MCF 10A (cell line): ENCODE measurements around the gene GRP. TPM values are rescaled to one million over a fixed set of nuclear protein-coding genes. Genes with fewer than 3 reads are reported as not detected.

ENCODE experiments used
- BruUV-seq: library from RNA; stranded (reverse); fragments of 400-500 nt; replicated peaks from 2 replicates; lab custom pipeline; 2021; lab: Mats Ljungman, UMichigan
- CTCF ChIA-PET: fragments of 300-600 bp; sonication (Branson Sonifier 250); formaldehyde crosslinking; extraction: SDS; loops from one replicate; lab custom pipeline; 2021; ENCODE audit warnings: antibody characterized with exemption, inconsistent platforms; lab: Yijun Ruan, JAX
- POLR2A ChIA-PET: fragments of 300-600, 350-650 bp; sonication (Branson Sonifier 250); formaldehyde crosslinking; extraction: SDS; loops from one replicate; lab custom pipeline; 2020; ENCODE audit warnings: antibody characterized with exemption, inconsistent platforms; lab: Yijun Ruan, JAX
- DNase-seq: peaks from one replicate; pipeline ENCODE4 v3.0.0-alpha.2; 2018; ENCODE audit not compliant: unreplicated experiment
- H3K27ac Mint-ChIP-seq: one replicate; pipeline ENCODE4 v1.8.0; 2022; ENCODE audit warnings: mild to moderate bottlenecking, low read depth, mixed read lengths; ENCODE audit not compliant: unreplicated experiment
- H3K27me3 Mint-ChIP-seq: one replicate; pipeline ENCODE4 v1.8.0; 2022; ENCODE audit warnings: mixed read lengths; ENCODE audit not compliant: insufficient read depth, unreplicated experiment
- H3K36me3 Mint-ChIP-seq: one replicate; pipeline ENCODE4 v1.8.0; 2022; ENCODE audit warnings: mild to moderate bottlenecking, moderate library complexity, mixed read lengths; ENCODE audit not compliant: insufficient read depth, unreplicated experiment
- H3K4me1 Mint-ChIP-seq: one replicate; pipeline ENCODE4 v1.8.0; 2022; ENCODE audit warnings: mixed read lengths; ENCODE audit not compliant: insufficient read depth, unreplicated experiment
- H3K4me3 Mint-ChIP-seq: one replicate; pipeline ENCODE4 v1.8.0; 2022; ENCODE audit warnings: mild to moderate bottlenecking, moderate library complexity, mixed read lengths; ENCODE audit not compliant: unreplicated experiment
- H3K9me3 Mint-ChIP-seq: one replicate; pipeline ENCODE4 v1.8.0; 2022; ENCODE audit warnings: mixed read lengths; ENCODE audit not compliant: unreplicated experiment
- CTCF ChIP-seq: fragments of 200-600 bp; IDR thresholded peaks from one replicate; pipeline ENCODE4 v1.8.0; 2022; ENCODE audit warnings: antibody characterized with exemption, mild to moderate bottlenecking; ENCODE audit not compliant: unreplicated experiment
- intact Hi-C: fragments of 100-400 bp; cut with micrococcal nuclease; formaldehyde crosslinking; loops from 2 replicates; pipeline ENCODE4 v1.14.1; 2022
- total RNA-seq: library from RNA; stranded (reverse); gene quantifications from 2 replicates; pipeline ENCODE4 v1.2.3, GENCODE V29; 2022

GRP gene
- total RNA-seq, 1 experiment from 2014 or later, result not detected

- no TSS peak for BruUV-seq
- Mint-ChIP-seq H3K27ac (no peak overlapping the region), H3K9me3 (no peaks in the 10 kb centered on the region), H3K4me1 (no peaks in the 10 kb centered on the region), H3K27me3 (peaks cover 54% of the 10 kb centered on the region), H3K36me3 (no peaks in the 10 kb centered on the region), H3K4me3 (no peak overlapping the region)
- DNase-seq, result no peak
- intact Hi-C loops, result no loop called here
- ChIA-PET CTCF (interaction anchor here (1.0 to 2.2 kb wide), 3 partner anchors 18 to 468 kb away, joined by 4 to 13 read pairs (median 6); no protein-coding TSS in a partner anchor), POLR2A (no interaction called here)
- no peak for TF ChIP-seq CTCF
Measured at GRCh38 chr18:59231877-59232276, 11.9 kb downstream of the GRP start.

GRCh38 chr18:59232309-59233016, 12.5 kb downstream of the GRP start:
- intact Hi-C loops, result no loop called here
- Mint-ChIP-seq H3K27ac (no peak overlapping the region), H3K36me3 (no peaks in the 10 kb centered on the region), H3K4me3 (no peak overlapping the region), H3K27me3 (peaks cover 53% of the 10 kb centered on the region), H3K9me3 (no peaks in the 10 kb centered on the region), H3K4me1 (no peaks in the 10 kb centered on the region)
- DNase-seq, result no peak
- ChIA-PET CTCF (interaction anchor here (1.0 to 1.1 kb wide), 2 partner anchors 17 to 468 kb away, joined by 4 to 6 read pairs; no protein-coding TSS in a partner anchor), POLR2A (no interaction called here)
- BruUV-seq, result no TSS peak
- TF ChIP-seq CTCF, result no peak

- no peaks in the 10 kb centered on the region for H3K36me3 Mint-ChIP-seq
- ChIA-PET CTCF (no interaction called here), POLR2A (no interaction called here)
- no TSS peak for BruUV-seq
- no peak for TF ChIP-seq CTCF
- no peaks in the 10 kb centered on the region for H3K4me1 Mint-ChIP-seq
- H3K9me3 Mint-ChIP-seq, result no peaks in the 10 kb centered on the region
- intact Hi-C loops, result no loop called here
- H3K4me3 Mint-ChIP-seq, result no peak overlapping the region
- H3K27me3 Mint-ChIP-seq, result peaks cover 53% of the 10 kb centered on the region
- H3K27ac Mint-ChIP-seq, result no peak overlapping the region
- DNase-seq, result no peak
Measured at GRCh38 chr18:59233017-59233410, 13.1 kb downstream of the GRP start.

GRCh38 chr18:59238385-59238784, 18.4 kb downstream of the GRP start:
- no peak overlapping the region for H3K27ac Mint-ChIP-seq
- no peaks in the 10 kb centered on the region for H3K4me1 Mint-ChIP-seq
- BruUV-seq, result no TSS peak
- peaks cover 42% of the 10 kb centered on the region for H3K27me3 Mint-ChIP-seq
- no peak for TF ChIP-seq CTCF
- H3K9me3 Mint-ChIP-seq, result no peaks in the 10 kb centered on the region
- ChIA-PET CTCF (interaction anchor here (0.6 to 1.4 kb wide), 7 partner anchors 11 to 712 kb away, joined by 3 to 8 read pairs (median 3); no protein-coding TSS in a partner anchor), POLR2A (no interaction called here)
- no peak overlapping the region for H3K4me3 Mint-ChIP-seq
- H3K36me3 Mint-ChIP-seq, result no peaks in the 10 kb centered on the region
- no peak for DNase-seq
- intact Hi-C loops, result no loop called here
